MG63 (cell line): ENCODE measurements around the gene RSRC1. TPM values are rescaled to one million over a fixed set of nuclear protein-coding genes. Genes with fewer than 3 reads are reported as not detected.

Experiments
- DNase-seq: peaks from one replicate; pipeline ENCODE4 v3.0.0-alpha.2; 2020
- H3K27me3 ChIP-seq: fragments of 250-450 bp; sonication (Bioruptor Pico); 2 replicates; pipeline ENCODE4 v1.5.1; 2020; ENCODE audit warnings: mild to moderate bottlenecking, moderate library complexity
- H3K36me3 ChIP-seq: fragments of 250-450 bp; sonication (Bioruptor Pico); 2 replicates; pipeline ENCODE4 v1.5.1; 2020; ENCODE audit warnings: mild to moderate bottlenecking, moderate library complexity
- H3K4me3 ChIP-seq: fragments of 250-450 bp; sonication (Bioruptor Pico); 2 replicates; pipeline ENCODE4 v1.5.1; 2020; ENCODE audit warnings: mild to moderate bottlenecking, moderate library complexity
- H3K9me3 ChIP-seq: fragments of 250-450 bp; sonication (Bioruptor Pico); 2 replicates; pipeline ENCODE4 v1.5.1; 2020; ENCODE audit warnings: mild to moderate bottlenecking, moderate library complexity
- total RNA-seq: library from RNA; depleted of rRNA; stranded (reverse); fragments of >200 nt; shearing (Covaris generic); gene quantifications from 2 replicates; pipeline ENCODE4 v1.2.3, GENCODE V29; 2014; ENCODE audit warnings: low replicate concordance

Gene RSRC1
- total RNA-seq, 1 experiment from 2014 or later: 42.6 TPM

DNA sequence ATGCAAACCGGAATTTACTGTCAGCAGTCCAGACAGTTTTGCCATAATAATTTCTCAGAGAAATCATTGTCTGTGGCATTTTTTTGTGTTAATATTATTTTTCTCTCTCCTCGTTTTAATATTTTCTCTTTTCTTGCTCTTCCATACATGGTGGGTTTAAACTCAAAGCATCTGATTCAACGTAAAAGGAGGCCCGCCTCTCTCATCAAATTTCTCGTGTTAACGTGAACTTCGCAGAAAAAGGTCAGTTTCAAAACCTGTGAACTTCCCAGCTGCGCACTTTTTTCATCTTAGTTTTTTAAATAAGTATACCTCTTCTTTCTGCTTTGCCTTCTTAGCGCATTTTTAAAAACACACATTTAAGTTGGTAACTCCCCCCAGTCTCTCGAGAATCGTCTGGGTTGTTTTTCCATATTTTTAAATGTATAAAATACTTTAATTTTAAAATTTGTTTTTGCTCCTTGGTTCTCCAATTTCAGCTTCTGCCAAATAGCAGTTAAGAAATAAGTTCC, 12.8 kb upstream of the RSRC1 start:
- Histone ChIP-seq H3K4me3 (no peak overlapping the region), H3K27me3 (no peaks in the 10 kb centered on the region; the same call in 1 of the 2 replicates), H3K36me3 (peaks cover 29% of the 10 kb centered on the region), H3K9me3 (no peaks in the 10 kb centered on the region)
- no peak for DNase-seq

DNA sequence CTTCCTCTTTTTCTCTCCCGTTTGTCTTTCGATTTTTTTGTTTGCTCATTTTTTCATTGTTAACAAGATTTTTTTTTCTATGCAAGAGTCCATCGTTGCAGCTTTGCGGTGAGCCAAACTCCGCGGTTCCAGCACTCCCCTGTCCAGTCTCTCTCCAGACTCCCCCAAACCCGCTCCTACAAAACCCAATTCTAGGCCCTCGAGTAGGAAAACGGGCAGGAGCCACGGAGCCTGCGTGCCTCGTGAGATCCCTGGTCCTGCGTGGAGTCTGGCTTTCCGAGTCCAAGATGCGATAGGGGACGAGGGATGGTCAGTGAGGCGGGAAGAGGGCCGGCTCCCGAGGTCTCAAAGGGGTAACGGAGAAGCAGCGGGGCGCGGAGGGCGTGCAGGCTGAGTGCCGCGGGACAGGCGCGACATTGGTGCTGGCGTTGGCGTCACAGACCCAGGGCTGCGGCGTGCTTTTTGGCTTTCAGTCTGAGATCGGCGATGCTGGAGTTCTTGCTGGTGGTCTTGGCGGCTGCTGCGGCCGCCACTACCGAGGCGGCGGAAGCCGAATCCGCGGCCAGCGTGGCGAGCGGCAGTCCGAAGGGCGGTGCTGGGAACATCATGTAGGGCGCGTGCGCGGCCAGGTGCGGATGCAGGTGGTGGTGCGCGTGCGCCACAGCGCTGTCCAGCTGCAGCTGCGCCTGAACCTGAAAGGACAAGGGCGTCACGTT, 12.1 kb upstream of the RSRC1 start:
- peaks cover 29% of the 10 kb centered on the region for H3K36me3 ChIP-seq
- H3K9me3 ChIP-seq: no peaks in the 10 kb centered on the region
- no peak for DNase-seq
- no peak overlapping the region for H3K4me3 ChIP-seq
- no peaks in the 10 kb centered on the region; the same call in 1 of the 2 replicates for H3K27me3 ChIP-seq

DNA sequence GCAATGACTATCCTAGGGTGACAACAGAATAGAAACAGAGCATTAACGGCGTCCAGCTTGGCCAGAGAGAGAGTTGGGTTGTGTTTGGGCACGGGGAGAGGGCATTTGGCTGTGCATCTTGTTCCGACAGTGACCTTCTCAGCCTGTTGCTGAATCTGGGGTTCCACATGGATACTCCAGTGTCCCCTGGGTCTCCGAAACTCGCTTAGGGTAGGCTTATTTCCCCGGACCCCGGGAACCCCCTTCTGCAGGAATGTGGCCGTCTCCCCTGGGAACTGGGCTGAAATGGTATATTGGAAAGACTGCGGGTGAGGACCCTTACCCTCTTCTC, 11.6 kb upstream of the RSRC1 start:
- Histone ChIP-seq H3K27me3 (no peaks in the 10 kb centered on the region; the same call in 1 of the 2 replicates), H3K9me3 (no peaks in the 10 kb centered on the region), H3K4me3 (no peak overlapping the region), H3K36me3 (peaks cover 29% of the 10 kb centered on the region)
- no peak for DNase-seq

DNA sequence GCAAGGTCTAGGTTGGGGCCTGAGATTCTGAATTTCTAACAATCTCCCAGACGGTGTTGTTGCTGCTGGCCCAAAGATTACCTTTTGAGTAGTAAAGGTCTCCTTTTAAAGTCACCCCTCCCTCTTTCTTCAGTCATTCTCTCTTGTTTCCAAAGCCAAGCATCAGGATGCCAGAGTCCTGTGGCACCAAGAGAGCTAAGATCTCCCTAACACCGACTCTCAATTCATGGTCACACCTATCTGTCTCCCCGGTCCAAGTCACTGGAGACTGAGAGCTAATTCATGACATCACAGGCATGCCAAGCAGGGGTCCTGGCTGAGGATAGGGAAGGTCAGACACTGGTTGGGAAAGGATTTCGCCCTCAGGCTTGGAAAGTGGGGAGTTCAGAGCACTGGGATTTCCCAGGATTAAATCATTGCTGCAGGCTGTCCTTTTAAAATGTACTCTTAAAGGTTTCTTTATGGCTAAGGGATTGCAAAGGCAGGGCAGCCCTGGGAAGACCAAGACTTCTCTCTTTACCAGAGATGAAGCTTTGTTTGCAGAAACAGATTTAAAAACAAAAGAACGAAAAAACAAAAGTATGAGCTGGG, 11.0 kb upstream of the RSRC1 start:
- no peak for DNase-seq
- no peak overlapping the region for H3K4me3 ChIP-seq
- H3K9me3 ChIP-seq: no peaks in the 10 kb centered on the region
- H3K27me3 ChIP-seq: no peaks in the 10 kb centered on the region; the same call in 1 of the 2 replicates
- H3K36me3 ChIP-seq: peaks cover 29% of the 10 kb centered on the region

DNA sequence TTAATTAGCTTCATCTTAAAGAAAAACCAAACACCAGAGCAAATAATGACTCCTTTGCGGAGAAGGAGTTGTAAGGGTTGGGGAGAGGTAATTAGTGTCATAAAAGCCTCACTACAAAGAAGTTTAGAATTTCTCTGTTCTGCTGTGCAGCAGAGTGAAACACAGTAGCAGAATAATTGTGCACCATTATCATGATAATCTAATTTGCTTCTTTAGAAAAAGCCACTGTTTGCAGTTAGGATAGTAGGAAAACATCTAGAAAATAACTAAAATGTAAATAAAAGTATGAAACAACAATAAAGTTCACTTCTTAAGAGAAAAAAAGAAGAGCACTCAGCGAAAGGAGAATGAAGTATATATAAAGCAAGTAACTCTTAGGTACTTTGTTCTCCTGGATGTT, 9.2 kb upstream of the RSRC1 start:
- H3K36me3 ChIP-seq: peaks cover 29% of the 10 kb centered on the region
- no peaks in the 10 kb centered on the region for H3K9me3 ChIP-seq
- H3K4me3 ChIP-seq: no peak overlapping the region
- no peak for DNase-seq
- H3K27me3 ChIP-seq: no peaks in the 10 kb centered on the region; the same call in 1 of the 2 replicates

DNA sequence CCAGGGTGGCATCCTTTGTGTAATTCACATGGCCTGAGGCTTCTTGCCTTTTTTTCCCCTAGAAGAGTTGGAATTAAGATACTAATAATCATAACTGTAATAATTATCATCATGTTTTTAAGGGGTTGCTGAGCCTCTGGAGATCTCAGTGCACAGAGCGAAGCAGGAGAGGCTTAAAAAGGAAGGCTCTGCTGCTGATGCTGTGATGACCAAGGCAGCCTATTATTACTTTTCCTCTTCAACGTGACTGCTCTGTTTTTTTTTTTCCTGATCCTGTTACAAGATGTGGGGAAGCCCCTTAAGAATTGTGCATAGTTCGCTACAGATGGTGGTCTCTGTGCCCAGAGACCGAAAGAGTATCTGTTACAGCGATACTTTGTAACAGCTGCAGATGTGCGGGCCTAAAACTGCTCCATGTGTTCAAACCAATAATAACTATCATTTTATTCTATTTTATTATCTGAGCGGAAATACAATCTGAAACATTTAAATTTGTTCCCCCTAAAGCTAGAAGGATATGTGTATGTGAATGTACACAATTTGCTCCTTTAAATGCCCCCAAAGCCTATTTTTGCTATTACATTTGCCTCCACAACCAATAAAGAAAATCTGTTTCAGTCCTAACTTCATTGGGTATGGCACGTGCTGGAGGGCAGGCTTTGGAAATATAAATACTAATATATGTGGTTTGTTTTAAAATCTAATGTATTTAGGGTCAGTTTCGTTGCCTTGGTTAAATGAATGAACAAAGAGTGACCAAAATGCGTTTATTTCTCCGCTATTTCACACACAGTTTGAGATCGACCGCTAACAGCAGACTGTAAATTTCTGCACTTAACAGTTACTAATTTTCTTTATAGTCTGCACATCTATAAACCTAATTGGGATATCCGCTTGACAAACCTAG, 8.3 kb upstream of the RSRC1 start:
- Histone ChIP-seq H3K27me3 (no peaks in the 10 kb centered on the region), H3K9me3 (no peaks in the 10 kb centered on the region), H3K36me3 (peaks cover 29% of the 10 kb centered on the region), H3K4me3 (no peak overlapping the region)
- no peak for DNase-seq

DNA sequence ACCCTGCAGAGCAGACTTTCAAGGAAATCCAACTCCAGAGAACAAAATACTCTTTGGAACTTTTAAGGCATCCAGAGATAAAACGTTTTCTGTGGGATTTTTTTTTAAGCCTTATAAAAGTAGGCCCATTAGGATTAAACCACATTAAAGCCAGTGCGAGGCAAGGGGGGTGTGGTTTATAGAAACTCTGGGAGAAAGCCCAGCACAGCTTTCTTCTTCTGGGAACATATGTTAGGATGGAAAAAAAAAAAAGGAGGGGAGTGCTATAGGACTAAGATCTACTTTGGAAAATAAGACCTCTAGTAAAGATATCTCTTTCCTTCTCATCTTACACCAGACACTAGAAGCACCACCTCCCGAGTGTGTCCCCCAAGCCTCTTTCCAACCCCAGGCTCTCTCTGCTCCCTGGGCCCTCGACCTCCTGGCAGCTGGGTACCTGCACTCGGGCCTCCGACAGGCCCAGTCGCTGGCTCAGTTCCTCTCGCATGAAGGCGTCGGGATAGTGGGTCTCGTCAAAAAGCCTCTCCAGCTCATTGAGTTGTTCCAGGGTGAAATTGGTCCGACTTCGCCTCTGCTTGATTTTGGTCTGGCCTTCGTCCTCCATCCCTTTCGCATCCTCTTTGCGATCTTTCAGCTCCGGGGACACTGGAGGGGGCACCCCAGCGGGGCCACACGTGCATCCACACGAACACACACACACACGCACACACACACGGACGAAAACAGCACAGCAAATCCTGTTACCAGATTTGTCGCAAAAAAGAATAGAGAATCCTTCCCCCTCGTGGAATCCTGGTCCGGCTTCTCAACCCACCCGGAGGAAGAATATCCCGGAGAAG, 7.4 kb upstream of the RSRC1 start:
- Histone ChIP-seq H3K4me3 (no peak overlapping the region), H3K27me3 (no peaks in the 10 kb centered on the region), H3K36me3 (peaks cover 23% of the 10 kb centered on the region), H3K9me3 (no peaks in the 10 kb centered on the region)
- DNase-seq: no peak

DNA sequence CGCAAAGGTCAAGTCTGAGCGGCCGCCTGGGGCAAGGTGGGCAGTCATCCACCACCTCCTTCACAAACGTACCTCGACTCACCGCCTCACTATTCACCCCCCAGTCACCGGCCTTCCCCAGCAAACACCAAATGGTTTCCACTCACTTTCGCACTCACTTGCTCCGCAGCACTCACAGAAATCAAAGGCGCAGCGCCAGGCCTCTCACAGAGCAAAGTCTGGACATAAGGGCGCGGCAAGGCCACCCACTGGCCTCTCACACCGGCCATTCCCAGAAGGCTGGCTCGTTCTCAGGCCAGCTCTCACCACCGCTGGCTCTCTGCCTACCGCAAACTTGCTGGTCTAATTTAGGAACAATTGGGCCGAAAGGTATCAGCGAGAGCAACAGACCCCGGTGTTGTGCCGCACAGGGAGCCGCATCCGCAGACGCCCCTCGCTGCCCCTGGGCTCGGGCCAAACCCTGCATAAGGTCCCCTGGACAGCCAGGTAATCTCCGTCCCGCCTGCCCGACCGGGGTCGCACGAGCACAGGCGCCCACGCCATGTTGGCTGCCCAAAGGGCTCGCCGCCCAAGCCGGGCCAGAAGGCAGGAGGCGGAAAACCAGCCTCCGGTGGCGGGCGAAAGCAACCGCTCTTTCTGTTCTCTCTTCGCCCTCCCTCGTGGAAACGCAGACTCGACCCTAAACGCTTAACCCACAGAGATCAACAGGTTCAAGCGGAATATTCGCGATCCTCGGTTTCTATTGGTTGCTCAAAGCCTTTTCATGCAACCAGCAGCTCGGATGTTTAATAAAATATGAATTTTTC, 6.6 kb upstream of the RSRC1 start:
- no peaks in the 10 kb centered on the region for H3K9me3 ChIP-seq
- H3K4me3 ChIP-seq: peak overlapping the region; percentile 40
- H3K27me3 ChIP-seq: no peaks in the 10 kb centered on the region
- peak; percentile 73 for DNase-seq
- H3K36me3 ChIP-seq: peaks cover 17% of the 10 kb centered on the region

DNA sequence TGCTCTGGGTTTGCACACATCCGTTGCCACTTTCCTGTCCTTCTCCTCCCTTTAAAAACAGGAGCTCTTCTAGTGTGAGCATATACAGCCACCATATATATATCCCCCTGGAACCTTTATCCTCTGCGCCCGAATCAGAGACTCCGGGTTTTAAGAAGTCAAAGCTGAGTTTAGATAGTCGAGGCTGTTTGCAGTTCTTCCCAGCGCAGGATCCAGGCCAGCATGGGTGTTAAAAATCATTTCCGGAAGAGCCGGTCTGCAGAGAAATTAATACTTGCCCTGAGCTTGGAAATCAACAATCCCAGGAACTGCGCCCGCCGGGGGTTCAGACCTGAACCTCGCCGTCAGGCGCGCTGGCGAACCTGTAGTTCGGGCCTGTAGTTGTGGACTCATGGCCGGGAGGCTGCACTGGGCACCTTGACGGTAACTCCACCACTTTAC, 6.0 kb upstream of the RSRC1 start:
- Histone ChIP-seq H3K27me3 (no peaks in the 10 kb centered on the region), H3K9me3 (no peaks in the 10 kb centered on the region), H3K4me3 (peak overlapping the region; percentile 40), H3K36me3 (peaks cover 11% of the 10 kb centered on the region)
- DNase-seq: no peak

DNA sequence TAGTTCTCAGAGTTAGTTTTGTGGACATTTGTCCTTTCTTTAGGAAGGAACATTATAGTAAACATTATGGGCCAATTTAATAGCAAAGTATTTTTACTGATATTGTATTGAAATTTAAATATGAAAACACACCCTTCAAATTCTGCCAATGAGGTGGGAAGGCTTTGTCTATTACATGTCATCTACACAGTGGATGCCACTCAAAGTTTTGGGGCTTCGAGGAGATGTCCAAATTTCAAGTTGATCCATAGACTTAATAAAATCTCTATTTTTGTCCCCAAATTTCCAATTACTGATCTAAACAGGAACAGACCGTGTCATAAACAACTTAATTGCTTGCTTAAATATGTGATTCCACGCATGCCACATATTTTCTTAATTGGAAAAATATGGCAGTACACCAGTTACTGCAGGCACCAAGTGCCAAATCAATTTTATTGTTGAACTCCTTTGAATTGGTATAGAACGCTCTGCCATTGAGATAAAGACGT, 5.4 kb upstream of the RSRC1 start:
- no peaks in the 10 kb centered on the region for H3K27me3 ChIP-seq

DNA sequence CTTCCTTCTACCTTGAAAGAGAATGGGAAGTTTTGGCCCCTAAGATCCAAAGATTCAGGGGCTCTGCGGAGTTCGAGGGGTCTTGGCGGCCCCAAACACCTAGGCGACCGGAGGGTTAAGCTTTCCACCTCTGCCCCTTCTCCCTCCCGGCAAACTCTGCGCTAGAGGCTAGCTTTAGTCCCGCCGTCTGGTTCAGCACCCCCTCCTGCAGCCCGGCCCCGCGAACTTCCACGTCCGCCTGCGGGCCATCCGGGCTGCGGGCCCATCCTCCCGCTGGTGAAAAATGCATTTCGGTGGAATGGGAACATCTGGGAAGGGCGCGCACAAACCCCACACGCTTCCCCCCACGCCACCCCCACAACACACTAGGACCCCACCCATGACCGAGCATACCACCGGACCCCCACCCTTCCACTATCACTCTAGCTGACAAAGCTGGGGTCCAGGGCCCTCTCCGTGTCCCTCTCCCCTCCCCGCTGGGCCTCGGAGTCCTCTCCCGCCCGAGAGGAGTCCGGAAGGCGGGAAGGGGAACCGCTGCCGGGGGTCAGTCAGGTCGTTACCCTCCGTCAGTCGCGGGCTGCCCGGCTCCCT, 4.7 kb upstream of the RSRC1 start:
- Histone ChIP-seq H3K4me3 (peak overlapping the region; percentile 69), H3K27me3 (no peaks in the 10 kb centered on the region)
- DNase-seq: peak; percentile 67

More for the DNA sequence above, 5.4 kb upstream of the RSRC1 start:
- DNase-seq: no peak
- peak overlapping the region; percentile 69 for H3K4me3 ChIP-seq
- no peaks in the 10 kb centered on the region for H3K9me3 ChIP-seq
- H3K36me3 ChIP-seq: peaks cover 6% of the 10 kb centered on the region

DNA sequence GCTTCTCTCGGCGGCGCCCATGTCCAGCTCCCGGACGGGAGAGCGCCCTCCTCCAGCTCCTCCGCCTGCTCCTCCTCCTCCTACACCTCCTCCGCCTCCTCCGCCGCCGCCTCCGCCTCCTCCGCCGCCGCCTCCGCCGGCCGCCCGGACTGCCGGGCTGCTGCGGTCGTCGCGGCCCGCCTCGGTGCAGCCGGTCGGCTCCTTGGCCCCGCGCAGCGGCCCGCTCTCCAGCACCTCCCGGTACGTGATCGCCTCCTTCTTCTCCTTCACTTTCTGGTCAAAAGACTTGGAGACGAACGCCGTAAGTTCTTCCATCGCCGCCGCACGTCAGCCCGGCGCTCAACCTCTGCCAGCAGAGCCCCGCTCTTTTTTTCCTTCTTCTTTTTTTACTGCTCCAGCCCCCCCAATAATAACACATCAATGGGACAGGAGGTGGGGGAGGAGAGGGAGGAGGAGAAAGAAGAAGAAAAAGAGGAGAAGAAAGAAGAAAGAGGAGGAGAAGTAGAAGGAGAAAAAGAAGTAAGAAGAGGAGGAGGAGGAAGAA, 4.1 kb upstream of the RSRC1 start:
- Histone ChIP-seq H3K27me3 (no peaks in the 10 kb centered on the region), H3K9me3 (no peaks in the 10 kb centered on the region)
- peak; percentile 81 for DNase-seq

More for the DNA sequence above, 4.7 kb upstream of the RSRC1 start:
- no peaks in the 10 kb centered on the region for H3K36me3 ChIP-seq
- no peaks in the 10 kb centered on the region for H3K9me3 ChIP-seq

DNA sequence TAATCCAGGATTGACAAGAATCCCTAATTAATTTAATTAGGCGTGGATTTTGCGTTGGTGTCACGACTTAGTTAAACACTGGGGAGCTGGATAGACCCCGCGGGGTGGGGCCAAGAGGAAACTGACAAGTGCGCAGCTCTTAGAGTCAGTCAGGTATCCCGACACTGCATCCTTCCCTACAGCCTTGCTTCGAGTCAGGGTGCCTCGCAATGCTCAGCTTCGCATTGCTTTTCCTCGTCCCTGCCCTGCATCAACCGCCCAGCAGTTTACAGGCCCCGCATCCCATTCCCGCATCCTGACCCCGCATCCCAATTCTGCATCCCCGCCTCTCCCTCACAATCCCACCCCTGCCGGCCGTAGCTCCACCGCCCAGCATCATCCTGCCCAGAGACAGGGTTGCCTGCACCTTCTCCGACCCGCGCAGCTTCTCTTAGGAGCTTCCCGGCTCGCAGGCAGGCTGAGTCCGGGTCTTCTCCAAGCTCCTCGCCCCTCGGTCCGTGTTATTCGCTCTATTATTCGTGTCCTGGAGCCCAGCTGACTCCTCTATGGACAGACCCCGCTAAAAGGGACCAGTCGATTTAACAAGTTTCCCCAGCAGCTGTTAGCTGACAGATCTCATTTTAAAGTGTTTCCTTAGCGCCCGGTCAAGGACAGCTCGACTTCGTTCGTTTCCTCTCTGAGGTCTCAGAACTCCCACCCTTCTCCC, 3.0 kb upstream of the RSRC1 start:
- Histone ChIP-seq H3K9me3 (no peaks in the 10 kb centered on the region; the same call in 1 of the 2 replicates), H3K36me3 (peaks cover 2% of the 10 kb centered on the region; the same call in 1 of the 2 replicates), H3K4me3 (peak overlapping the region; percentile 69), H3K27me3 (no peaks in the 10 kb centered on the region)
- peak; percentile 38 for DNase-seq

More for the DNA sequence above, 4.1 kb upstream of the RSRC1 start:
- no peaks in the 10 kb centered on the region for H3K36me3 ChIP-seq
- peak overlapping the region; percentile 69 for H3K4me3 ChIP-seq
